Neural cell (in vitro differentiated cells): Measurements from ENCODE around the gene C2orf49. TPM values are rescaled to one million over a fixed set of nuclear protein-coding genes. Genes with fewer than 3 reads are reported as not detected.

Source experiments
- H2AFZ ChIP-seq: fragments of 200-600, 300-800 bp; sonication (generic), shearing (Covaris generic); 2 replicates; pipeline ENCODE4 v1.6.0; 2014; ENCODE audit warnings: low read depth, mild to moderate bottlenecking, antibody characterized with exemption, low read length, moderate library complexity
- H3F3A ChIP-seq: fragments of 200-600 bp; shearing (Covaris generic); 2 replicates; pipeline ENCODE4 v1.6.1; 2016; ENCODE audit warnings: mild to moderate bottlenecking, moderate library complexity, mixed read lengths, antibody characterized with exemption, low read length; ENCODE audit not compliant: insufficient read depth, poor library complexity, severe bottlenecking
- H3K27ac ChIP-seq: fragments of 200-600, 300-800 bp; sonication (generic), shearing (Covaris generic); 2 replicates; pipeline ENCODE4 v1.5.1; 2014; ENCODE audit warnings: mild to moderate bottlenecking, low read length, moderate library complexity
- H3K27me3 ChIP-seq: fragments of 300-800, 200-600 bp; sonication (generic), shearing (Covaris generic); 2 replicates; pipeline ENCODE4 v1.6.0; 2014; ENCODE audit warnings: mild to moderate bottlenecking, low read depth, low read length, moderate library complexity; ENCODE audit not compliant: insufficient read depth
- H3K36me3 ChIP-seq: fragments of 300-800, 200-600 bp; sonication (generic), shearing (Covaris generic); 2 replicates; pipeline ENCODE4 v1.5.1; 2014; ENCODE audit warnings: mild to moderate bottlenecking, antibody characterized with exemption, low read length, moderate library complexity; ENCODE audit not compliant: insufficient read depth
- H3K4me2 ChIP-seq: fragments of 300-800, 200-600 bp; sonication (generic), shearing (Covaris generic); 2 replicates; pipeline ENCODE4 v1.6.0; 2014; ENCODE audit warnings: mild to moderate bottlenecking, low read length
- H3K4me3 ChIP-seq: fragments of 300-800, 200-600 bp; sonication (generic), shearing (Covaris generic); 2 replicates; pipeline ENCODE4 v1.5.1; 2014; ENCODE audit warnings: mild to moderate bottlenecking, low read length, moderate library complexity
- H3K79me2 ChIP-seq: fragments of 200-600 bp; shearing (Covaris generic); replicated peaks from 2 replicates; pipeline ENCODE4 v1.6.0; 2014; ENCODE audit warnings: mild to moderate bottlenecking, low read length, moderate library complexity; ENCODE audit not compliant: insufficient read depth
- H3K9ac ChIP-seq: fragments of 300-800, 200-600 bp; sonication (generic), shearing (Covaris generic); 2 replicates; pipeline ENCODE4 v1.6.1; 2016; ENCODE audit warnings: mild to moderate bottlenecking, low read length, mixed read lengths
- H3K9me2 ChIP-seq: fragments of 200-600 bp; shearing (Covaris generic); 2 replicates; pipeline ENCODE4 v1.6.1; 2016; ENCODE audit warnings: mild to moderate bottlenecking, low read length, mixed read lengths; ENCODE audit not compliant: insufficient read depth
- H3K9me3 ChIP-seq: fragments of 200-600, 300-800 bp; sonication (generic), shearing (Covaris generic); 2 replicates; pipeline ENCODE4 v1.6.1; 2016; ENCODE audit warnings: mild to moderate bottlenecking, mixed run types, low read length, moderate library complexity, mixed read lengths
- H4K20me1 ChIP-seq: fragments of 200-600 bp; shearing (Covaris generic); 2 replicates; pipeline ENCODE4 v1.6.1; 2016; ENCODE audit warnings: mild to moderate bottlenecking, mixed run types; ENCODE audit not compliant: insufficient read depth
- EP300 ChIP-seq: fragments of 450-650 bp; conservative IDR thresholded peaks from 2 replicates; pipeline ENCODE4 v1.6.1; 2014; ENCODE audit warnings: antibody characterized with exemption, mild to moderate bottlenecking, moderate library complexity; ENCODE audit not compliant: poor library complexity, severe bottlenecking
- EZH2 ChIP-seq: fragments of 200-600, 300-800 bp; shearing (Covaris generic), sonication (generic); IDR thresholded peaks from 2 replicates; pipeline ENCODE4 v1.6.1; 2014; ENCODE audit warnings: antibody characterized with exemption, low read length, borderline replicate concordance, mild to moderate bottlenecking; ENCODE audit not compliant: insufficient read depth, poor library complexity, severe bottlenecking
- MXI1 ChIP-seq: fragments of 450-650 bp; conservative IDR thresholded peaks from 2 replicates; pipeline ENCODE4 v1.6.1; 2014; ENCODE audit warnings: antibody characterized with exemption, mild to moderate bottlenecking; ENCODE audit not compliant: poor library complexity, severe bottlenecking
- POLR2AphosphoS5 ChIP-seq: IDR thresholded peaks from 2 replicates; pipeline ENCODE4 v1.6.1; 2012
- RAD21 ChIP-seq: fragments of 450-650 bp; conservative IDR thresholded peaks from 2 replicates; pipeline ENCODE4 v1.6.1; 2014; ENCODE audit warnings: antibody characterized with exemption, mild to moderate bottlenecking, moderate library complexity
- SMC3 ChIP-seq: fragments of 450-650 bp; conservative IDR thresholded peaks from 2 replicates; pipeline ENCODE4 v1.6.1; 2014; ENCODE audit warnings: antibody characterized with exemption, mild to moderate bottlenecking, moderate library complexity; ENCODE audit not compliant: poor library complexity
- TAF1 ChIP-seq: IDR thresholded peaks from 2 replicates; pipeline ENCODE4 v1.6.1; 2012; ENCODE audit warnings: low read depth
- polyA plus RNA-seq: library from polyadenylated mRNA; depleted of rRNA; stranded (reverse); fragments of >200 nt; gene quantifications from 2 replicates; pipeline ENCODE4 v1.2.3, GENCODE V29; 2014
- TF ChIP-seq, protein P1 (sequence below): IDR thresholded peaks from 2 replicates; pipeline ENCODE4 v1.6.1; 2012; ENCODE audit warnings: borderline replicate concordance
- TF ChIP-seq, protein P2 (sequence below): fragments of 450-650 bp; IDR thresholded peaks from 2 replicates; pipeline ENCODE4 v1.5.1; 2014; ENCODE audit warnings: antibody characterized with exemption, mild to moderate bottlenecking, moderate library complexity; ENCODE audit not compliant: poor library complexity, severe bottlenecking

The C2orf49 gene
- polyA plus RNA-seq, 1 donor from 2014 or later: 35.6 TPM

DNA sequence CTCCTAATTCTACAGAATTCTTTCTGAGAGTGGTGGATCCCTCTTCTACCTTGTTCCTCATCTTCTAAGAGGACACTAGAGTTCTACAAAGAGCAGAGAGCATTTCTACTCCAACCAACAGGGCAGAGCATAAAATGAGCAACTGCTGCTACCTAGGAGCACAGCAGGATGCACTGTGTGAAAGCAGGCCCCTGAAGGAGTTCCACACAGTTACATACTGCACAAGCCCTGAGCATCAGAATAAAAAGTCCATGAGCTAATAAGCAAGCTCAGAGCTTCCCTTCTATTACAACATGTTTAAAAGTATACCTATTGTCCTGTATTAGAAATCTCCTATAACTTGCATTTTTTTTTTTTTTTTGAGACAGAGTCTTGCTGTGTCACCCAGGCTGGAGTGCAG lies 53.1 kb downstream of the C2orf49 start:
- no peaks in the 10 kb centered on the region for H4K20me1 ChIP-seq
- no peaks in the 10 kb centered on the region for H3F3A ChIP-seq
- no peak overlapping the region for H3K4me2 ChIP-seq

DNA sequence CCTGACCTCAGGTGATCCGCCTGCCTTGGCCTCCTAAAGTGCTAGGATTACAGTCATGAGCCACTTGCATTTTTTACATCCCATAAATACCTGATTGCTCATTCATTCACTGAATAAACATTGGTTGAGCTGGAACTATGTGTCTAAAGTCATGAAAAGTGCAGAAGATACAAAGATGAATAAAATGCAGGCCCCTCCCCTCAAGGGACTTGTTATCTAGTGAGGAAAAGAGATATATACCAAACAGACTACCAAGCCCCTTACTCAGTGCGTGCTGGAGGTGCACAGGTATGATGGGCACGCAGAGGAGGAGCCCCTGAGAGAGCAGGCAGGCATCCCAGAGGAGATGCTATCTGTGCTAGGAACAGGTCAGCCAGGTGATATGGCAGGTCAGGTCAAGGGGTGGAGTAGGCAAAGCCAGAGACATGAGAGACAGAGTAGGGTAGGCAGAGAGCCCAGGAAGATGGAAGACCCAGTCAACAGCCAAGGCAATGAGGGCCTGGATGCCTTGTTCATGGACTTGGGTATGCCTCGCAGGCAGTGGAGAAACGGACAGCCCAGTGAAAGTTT lies 53.8 kb downstream of the C2orf49 start:
- Histone ChIP-seq H2AFZ (no peak overlapping the region), H3K9me2 (no peaks in the 10 kb centered on the region), H3K9ac (no peak overlapping the region), H3K9me3 (no peaks in the 10 kb centered on the region), H3K27ac (no peak overlapping the region), H3K4me2 (no peak overlapping the region), H3F3A (no peaks in the 10 kb centered on the region), H3K4me3 (no peak overlapping the region), H3K36me3 (no peaks in the 10 kb centered on the region), H3K79me2 (no peaks in the 10 kb centered on the region), H3K27me3 (no peaks in the 10 kb centered on the region), H4K20me1 (no peaks in the 10 kb centered on the region)
- TF ChIP-seq TAF1 (no peak), MXI1 (no peak), RAD21 (no peak), EP300 (no peak), SMC3 (no peak), POLR2AphosphoS5 (no peak), EZH2 (no peak)
- TF ChIP-seq, protein P1, sequence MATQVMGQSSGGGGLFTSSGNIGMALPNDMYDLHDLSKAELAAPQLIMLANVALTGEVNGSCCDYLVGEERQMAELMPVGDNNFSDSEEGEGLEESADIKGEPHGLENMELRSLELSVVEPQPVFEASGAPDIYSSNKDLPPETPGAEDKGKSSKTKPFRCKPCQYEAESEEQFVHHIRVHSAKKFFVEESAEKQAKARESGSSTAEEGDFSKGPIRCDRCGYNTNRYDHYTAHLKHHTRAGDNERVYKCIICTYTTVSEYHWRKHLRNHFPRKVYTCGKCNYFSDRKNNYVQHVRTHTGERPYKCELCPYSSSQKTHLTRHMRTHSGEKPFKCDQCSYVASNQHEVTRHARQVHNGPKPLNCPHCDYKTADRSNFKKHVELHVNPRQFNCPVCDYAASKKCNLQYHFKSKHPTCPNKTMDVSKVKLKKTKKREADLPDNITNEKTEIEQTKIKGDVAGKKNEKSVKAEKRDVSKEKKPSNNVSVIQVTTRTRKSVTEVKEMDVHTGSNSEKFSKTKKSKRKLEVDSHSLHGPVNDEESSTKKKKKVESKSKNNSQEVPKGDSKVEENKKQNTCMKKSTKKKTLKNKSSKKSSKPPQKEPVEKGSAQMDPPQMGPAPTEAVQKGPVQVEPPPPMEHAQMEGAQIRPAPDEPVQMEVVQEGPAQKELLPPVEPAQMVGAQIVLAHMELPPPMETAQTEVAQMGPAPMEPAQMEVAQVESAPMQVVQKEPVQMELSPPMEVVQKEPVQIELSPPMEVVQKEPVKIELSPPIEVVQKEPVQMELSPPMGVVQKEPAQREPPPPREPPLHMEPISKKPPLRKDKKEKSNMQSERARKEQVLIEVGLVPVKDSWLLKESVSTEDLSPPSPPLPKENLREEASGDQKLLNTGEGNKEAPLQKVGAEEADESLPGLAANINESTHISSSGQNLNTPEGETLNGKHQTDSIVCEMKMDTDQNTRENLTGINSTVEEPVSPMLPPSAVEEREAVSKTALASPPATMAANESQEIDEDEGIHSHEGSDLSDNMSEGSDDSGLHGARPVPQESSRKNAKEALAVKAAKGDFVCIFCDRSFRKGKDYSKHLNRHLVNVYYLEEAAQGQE: no peak
- TF ChIP-seq, protein P2, sequence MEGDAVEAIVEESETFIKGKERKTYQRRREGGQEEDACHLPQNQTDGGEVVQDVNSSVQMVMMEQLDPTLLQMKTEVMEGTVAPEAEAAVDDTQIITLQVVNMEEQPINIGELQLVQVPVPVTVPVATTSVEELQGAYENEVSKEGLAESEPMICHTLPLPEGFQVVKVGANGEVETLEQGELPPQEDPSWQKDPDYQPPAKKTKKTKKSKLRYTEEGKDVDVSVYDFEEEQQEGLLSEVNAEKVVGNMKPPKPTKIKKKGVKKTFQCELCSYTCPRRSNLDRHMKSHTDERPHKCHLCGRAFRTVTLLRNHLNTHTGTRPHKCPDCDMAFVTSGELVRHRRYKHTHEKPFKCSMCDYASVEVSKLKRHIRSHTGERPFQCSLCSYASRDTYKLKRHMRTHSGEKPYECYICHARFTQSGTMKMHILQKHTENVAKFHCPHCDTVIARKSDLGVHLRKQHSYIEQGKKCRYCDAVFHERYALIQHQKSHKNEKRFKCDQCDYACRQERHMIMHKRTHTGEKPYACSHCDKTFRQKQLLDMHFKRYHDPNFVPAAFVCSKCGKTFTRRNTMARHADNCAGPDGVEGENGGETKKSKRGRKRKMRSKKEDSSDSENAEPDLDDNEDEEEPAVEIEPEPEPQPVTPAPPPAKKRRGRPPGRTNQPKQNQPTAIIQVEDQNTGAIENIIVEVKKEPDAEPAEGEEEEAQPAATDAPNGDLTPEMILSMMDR: no peak

More for the DNA sequence above, 53.1 kb downstream of the C2orf49 start:
- H3K36me3 ChIP-seq: no peaks in the 10 kb centered on the region
- no peak overlapping the region for H3K4me3 ChIP-seq
- no peaks in the 10 kb centered on the region for H3K27me3 ChIP-seq
- H3K79me2 ChIP-seq: no peaks in the 10 kb centered on the region
- H2AFZ ChIP-seq: no peak overlapping the region
- H3K9me2 ChIP-seq: no peaks in the 10 kb centered on the region
- no peak overlapping the region for H3K9ac ChIP-seq
- TF ChIP-seq, protein P2: no peak
- TF ChIP-seq, protein P1: no peak
- TF ChIP-seq EP300: no peak
- TF ChIP-seq SMC3: no peak
- TF ChIP-seq RAD21: no peak
- no peak for TF ChIP-seq MXI1
- H3K27ac ChIP-seq: no peak overlapping the region
- H3K9me3 ChIP-seq: no peaks in the 10 kb centered on the region
